SJCRH30 (cell line): ENCODE data around the gene MUC12. TPM values are rescaled to one million over a fixed set of nuclear protein-coding genes. Genes with fewer than 3 reads are reported as not detected.
"Not testable (repeated sequence)": the region's sequence is repeated elsewhere in the genome, so short reads cannot be mapped to it uniquely, and the experiment has no call there.

ENCODE experiments used
- DNase-seq, 2 experiments: peaks; one replicate each; pipeline ENCODE4 v3.0.0-alpha.2; 2015 to 2020
- H3K27ac ChIP-seq: fragments of 250-450 bp; sonication (Bioruptor Pico); 2 replicates; pipeline ENCODE4 v1.5.1; 2020; ENCODE audit warnings: mild to moderate bottlenecking, moderate library complexity
- H3K27me3 ChIP-seq: fragments of 250-450 bp; sonication (Bioruptor Pico); 2 replicates; pipeline ENCODE4 v1.5.1; 2020; ENCODE audit warnings: mild to moderate bottlenecking, moderate library complexity
- H3K36me3 ChIP-seq: fragments of 250-450 bp; sonication (Bioruptor Pico); 2 replicates; pipeline ENCODE4 v1.5.1; 2020; ENCODE audit warnings: mild to moderate bottlenecking, moderate library complexity
- H3K4me1 ChIP-seq: fragments of 250-450 bp; sonication (Bioruptor Pico); 2 replicates; pipeline ENCODE4 v1.5.1; 2020; ENCODE audit warnings: mild to moderate bottlenecking, moderate library complexity
- H3K4me3 ChIP-seq: fragments of 250-450 bp; sonication (Bioruptor Pico); 2 replicates; pipeline ENCODE4 v1.5.1; 2020; ENCODE audit warnings: mild to moderate bottlenecking, moderate library complexity
- H3K9me3 ChIP-seq: fragments of 250-450 bp; sonication (Bioruptor Pico); replicated peaks from 2 replicates; pipeline ENCODE4 v1.5.1; 2020; ENCODE audit warnings: mild to moderate bottlenecking, moderate library complexity
- total RNA-seq: library from RNA; depleted of rRNA; stranded (reverse); fragments of >200 nt; shearing (Covaris generic); gene quantifications from 2 replicates; pipeline ENCODE4 v1.2.3, GENCODE V29; 2014

Gene MUC12
- total RNA-seq, 1 experiment from 2014 or later: 1.2 TPM

DNA sequence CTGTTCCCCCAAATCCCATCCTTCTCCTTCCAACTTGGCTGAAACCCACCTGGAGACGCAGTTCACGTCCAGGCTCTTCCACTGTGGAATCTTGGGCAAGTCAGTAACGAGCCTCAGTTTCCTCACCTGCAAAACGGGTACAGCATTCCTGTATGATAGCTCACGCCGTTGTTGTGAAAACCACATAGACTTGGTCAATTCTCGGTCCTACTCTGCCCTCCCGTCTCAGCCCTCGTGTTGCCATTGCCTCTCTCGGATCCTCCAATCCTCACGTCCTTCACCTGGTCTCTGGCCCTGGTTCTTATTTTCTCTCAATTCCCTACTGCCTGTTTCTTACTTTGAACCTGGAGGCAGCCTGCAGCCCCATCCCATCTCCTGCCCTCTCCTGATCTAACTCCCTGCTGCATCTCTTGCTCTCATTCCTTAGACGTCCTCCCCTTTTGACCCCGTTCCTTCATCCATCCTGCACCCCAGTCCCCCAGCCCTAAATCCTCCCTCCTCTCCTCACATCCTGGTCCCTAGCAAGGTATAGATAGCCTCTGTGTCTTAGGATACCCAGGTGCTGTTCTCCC lies 2.0 kb upstream of the MUC12 start:
- no peak for DNase-seq
- H3K27ac ChIP-seq: no peak overlapping the region
- H3K4me1 ChIP-seq: no peaks in the 10 kb centered on the region
- peaks cover 22% of the 10 kb centered on the region for H3K27me3 ChIP-seq
- H3K9me3 ChIP-seq: no peaks in the 10 kb centered on the region
- no peak overlapping the region for H3K4me3 ChIP-seq
- H3K36me3 ChIP-seq: no peaks in the 10 kb centered on the region

GRCh38 chr7:100968031-100968430 lies 1.3 kb upstream of the MUC12 start:
- H3K4me1 ChIP-seq: no peaks in the 10 kb centered on the region
- no peaks in the 10 kb centered on the region for H3K9me3 ChIP-seq
- H3K36me3 ChIP-seq: no peaks in the 10 kb centered on the region
- no peak overlapping the region for H3K4me3 ChIP-seq
- H3K27me3 ChIP-seq: peaks cover 18% of the 10 kb centered on the region
- DNase-seq: no peak
- H3K27ac ChIP-seq: no peak overlapping the region

DNA sequence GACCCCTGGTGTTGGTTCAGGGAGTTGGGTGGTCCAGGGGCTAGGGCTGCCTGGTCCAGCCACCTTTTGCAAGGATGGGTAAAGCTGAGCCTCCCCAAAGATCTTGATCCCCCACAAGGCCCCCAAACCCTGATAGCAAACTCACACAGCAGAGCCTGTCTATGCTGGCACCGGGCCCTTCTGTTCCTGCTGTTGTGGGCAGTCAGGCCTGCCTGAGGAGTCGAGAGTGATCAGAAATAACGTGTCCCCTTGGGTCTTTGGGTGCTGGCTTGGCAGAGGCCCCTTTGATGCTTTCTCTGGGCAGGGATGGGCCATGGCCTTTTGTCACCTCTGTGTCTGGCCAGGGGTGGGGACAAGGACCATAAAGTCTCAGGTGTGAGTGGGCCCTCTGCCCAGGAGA lies 715 bp upstream of the MUC12 start:
- H3K27me3 ChIP-seq: peaks cover 18% of the 10 kb centered on the region
- no peak overlapping the region for H3K27ac ChIP-seq
- no peaks in the 10 kb centered on the region for H3K9me3 ChIP-seq
- no peak overlapping the region for H3K4me3 ChIP-seq
- no peaks in the 10 kb centered on the region for H3K36me3 ChIP-seq
- no peaks in the 10 kb centered on the region for H3K4me1 ChIP-seq
- DNase-seq: no peak

DNA sequence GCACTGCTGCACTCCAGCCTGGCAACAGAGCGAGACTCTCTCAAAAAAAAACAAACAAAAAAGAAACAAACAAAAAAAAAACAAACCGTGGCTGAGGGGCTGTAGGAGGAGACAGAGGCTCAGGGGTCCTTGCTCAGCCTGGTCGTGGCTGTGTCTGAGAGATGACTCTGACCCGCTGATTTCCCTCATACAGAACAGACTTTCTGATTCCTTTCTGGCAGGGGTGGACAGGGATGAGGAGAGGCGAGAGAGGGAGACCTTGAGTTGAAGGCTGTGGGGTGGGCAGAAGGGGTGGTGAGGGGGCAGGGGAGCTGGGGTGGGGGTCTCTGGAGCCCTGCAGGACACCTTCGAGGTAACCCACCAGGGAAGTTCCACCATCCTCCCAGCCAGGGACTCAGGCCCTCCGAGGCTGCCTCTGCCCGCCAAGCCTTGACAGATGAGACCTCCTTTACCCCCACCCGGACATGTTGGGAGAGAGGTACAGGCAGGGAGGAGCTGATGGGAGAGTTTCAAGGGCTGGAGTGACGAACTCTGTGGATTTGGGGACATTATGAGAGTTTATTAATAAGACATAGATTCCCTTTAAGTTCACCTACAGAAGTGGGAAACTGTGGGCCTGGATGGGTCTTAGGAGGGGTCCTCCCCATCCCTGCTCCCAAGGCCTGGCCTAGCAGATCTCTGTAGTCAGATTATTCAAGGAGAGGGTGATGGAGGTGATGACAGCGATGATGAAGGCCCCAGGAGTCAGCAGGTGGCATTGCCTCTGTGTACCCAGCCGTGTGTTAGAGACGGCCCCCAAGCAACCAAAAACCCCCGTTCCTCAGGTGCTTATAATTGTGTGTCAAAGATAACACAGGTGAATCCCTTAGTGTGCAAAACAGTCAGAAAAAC lies 2.0 kb downstream of the MUC12 start:
- Histone ChIP-seq H3K27ac (no peak overlapping the region), H3K4me3 (no peak overlapping the region), H3K36me3 (no peaks in the 10 kb centered on the region), H3K9me3 (peaks cover 9% of the 10 kb centered on the region), H3K27me3 (peaks cover 18% of the 10 kb centered on the region), H3K4me1 (no peaks in the 10 kb centered on the region)
- DNase-seq: no peak

DNA sequence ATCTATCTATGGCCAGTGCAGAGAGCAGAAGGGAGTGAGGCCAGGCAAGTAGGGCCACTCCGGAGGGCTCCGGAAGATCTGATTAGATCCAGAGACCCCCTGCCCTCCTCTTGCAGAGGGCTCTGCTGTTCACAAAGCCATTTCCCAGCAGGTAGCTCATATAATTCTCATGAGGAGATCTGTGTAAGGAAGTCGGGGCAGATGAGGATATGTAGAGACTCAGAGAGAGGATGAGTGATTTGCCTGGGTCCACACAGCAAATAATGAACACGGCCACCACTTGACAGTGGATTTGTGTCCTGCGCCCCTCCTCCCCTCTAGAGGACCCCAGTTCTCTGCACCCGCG lies 2.6 kb downstream of the MUC12 start:
- Histone ChIP-seq H3K4me3 (no peak overlapping the region), H3K36me3 (no peaks in the 10 kb centered on the region), H3K27ac (no peak overlapping the region), H3K27me3 (peaks cover 13% of the 10 kb centered on the region), H3K9me3 (peaks cover 9% of the 10 kb centered on the region), H3K4me1 (no peaks in the 10 kb centered on the region)
- no peak for DNase-seq

GRCh38 chr7:100974021-100974420 lies 4.7 kb downstream of the MUC12 start:
- Histone ChIP-seq H3K9me3 (peaks cover 9% of the 10 kb centered on the region), H3K4me1 (no peaks in the 10 kb centered on the region), H3K36me3 (no peaks in the 10 kb centered on the region), H3K27me3 (peaks cover 7% of the 10 kb centered on the region; the same call in 1 of the 2 replicates), H3K27ac (no peak overlapping the region), H3K4me3 (no peak overlapping the region)
- no peak for DNase-seq

- Histone ChIP-seq H3K4me1 (no peaks in the 10 kb centered on the region), H3K4me3 (no peak overlapping the region), H3K27ac (no peak overlapping the region), H3K36me3 (no peaks in the 10 kb centered on the region), H3K27me3 (no peaks in the 10 kb centered on the region), H3K9me3 (peaks cover 9% of the 10 kb centered on the region)
- no peak for DNase-seq
Measured at GRCh38 chr7:100975371-100975821, 6.0 kb downstream of the MUC12 start.

DNA sequence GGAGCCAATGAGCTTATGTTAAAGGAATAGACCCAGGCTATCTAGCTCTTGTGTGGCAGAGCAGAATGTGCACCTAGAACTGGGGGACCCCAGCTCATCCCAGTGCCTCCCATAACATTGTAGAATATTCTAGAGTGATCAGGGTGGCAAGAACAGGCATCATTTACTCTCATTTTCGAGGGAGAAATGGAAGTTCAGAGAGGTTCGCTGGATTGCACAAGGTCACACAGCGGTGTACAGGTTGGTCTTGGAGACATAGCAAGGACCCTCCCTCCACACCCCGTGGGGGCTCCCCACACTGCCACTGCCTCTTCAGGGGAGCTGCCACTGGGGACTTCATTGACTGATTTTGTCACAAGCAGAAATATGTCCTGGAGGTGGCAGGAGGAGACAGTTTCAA lies 8.9 kb downstream of the MUC12 start:
- H3K4me1 ChIP-seq: no peaks in the 10 kb centered on the region
- no peak for DNase-seq
- H3K4me3 ChIP-seq: no peak overlapping the region
- peaks cover 9% of the 10 kb centered on the region for H3K9me3 ChIP-seq
- no peaks in the 10 kb centered on the region for H3K27me3 ChIP-seq
- H3K27ac ChIP-seq: no peak overlapping the region
- H3K36me3 ChIP-seq: no peaks in the 10 kb centered on the region

GRCh38 chr7:100983451-100984187 lies 14.3 kb downstream of the MUC12 start:
- H3K4me3 ChIP-seq: no peak overlapping the region
- H3K27ac ChIP-seq: no peak overlapping the region
- H3K9me3 ChIP-seq: no peaks in the 10 kb centered on the region
- no peak for DNase-seq
- H3K36me3 ChIP-seq: no peaks in the 10 kb centered on the region
- 0 out of 2 replicates have a peak, but pooled peaks cover 4% of the 10 kb centered on the region for H3K27me3 ChIP-seq
- no peaks in the 10 kb centered on the region for H3K4me1 ChIP-seq

DNA sequence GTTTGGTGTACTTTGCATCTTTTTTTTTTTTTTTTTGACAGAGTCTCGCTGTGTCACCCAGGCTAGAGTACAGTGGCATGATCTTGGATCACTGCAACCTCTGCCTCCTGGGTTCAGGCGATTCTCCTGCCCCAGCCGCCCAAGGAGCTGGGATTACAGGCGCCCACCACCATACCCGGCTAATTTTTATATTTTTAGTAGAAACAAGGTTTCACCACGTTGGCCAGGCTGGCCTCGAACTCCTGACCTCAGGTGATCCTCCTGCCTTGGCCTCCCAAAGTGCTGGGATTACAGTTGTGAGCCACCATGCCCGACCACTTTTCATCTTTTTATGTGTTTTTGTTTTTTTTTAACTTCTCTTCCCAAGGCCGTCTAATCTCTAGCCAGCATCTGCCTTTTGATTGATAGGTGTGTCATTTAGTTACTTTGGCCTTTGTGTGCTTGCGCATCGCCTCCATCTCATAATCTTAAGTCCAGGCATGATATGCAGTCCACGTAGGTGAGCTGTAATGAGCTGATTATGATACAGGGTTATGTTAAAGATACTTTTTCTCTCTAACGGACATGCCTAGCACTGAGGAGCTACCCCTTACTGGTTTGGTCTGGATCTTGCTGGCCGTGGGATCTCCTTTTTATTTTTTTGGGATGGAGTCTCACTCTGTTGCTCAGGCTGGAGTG lies 15.0 kb downstream of the MUC12 start:
- not testable (repeated sequence) for H3K4me3 ChIP-seq, H3K27ac ChIP-seq, H3K4me1 ChIP-seq, H3K36me3 ChIP-seq, DNase-seq, H3K27me3 ChIP-seq, H3K9me3 ChIP-seq

DNA sequence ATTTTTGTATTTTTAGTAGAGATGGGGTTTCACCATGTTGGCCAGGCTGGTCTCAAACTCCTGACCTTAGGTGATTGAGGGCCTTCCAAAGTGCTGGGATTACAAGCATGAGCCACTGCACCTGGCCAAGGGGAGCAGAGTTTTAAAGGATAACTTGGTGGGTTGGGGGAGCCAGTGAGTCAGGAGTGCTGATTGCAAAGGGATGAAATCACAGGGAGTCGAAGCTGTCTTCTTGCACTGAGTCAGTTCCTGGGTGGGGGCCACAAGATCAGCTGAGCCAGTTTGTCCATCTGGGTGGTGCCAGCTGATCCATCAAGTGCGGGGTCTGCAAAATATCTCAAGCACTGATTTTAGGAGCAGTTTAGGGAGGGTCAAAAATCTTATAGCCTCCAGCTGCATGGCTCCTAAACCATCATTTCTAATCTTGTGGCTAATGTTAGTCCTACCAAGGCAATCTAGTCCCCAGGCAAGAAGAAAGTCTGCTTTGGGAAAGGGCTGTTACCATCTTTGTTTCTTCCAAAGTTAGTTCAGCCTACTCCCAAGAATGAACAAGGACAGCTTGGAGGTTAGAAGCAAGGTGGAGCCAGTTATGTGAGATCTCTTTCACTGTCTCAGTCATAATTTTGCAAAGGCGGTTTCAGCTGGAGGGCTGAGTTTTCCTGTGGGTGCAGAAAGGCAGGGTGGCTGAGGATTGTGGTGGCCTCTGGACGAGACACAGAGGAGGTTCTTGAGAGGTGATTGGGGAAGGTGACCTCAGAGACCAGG lies 15.8 kb downstream of the MUC12 start:
- not testable (repeated sequence) for H3K27ac ChIP-seq, DNase-seq

GRCh38 chr7:100991631-100992030 lies 22.3 kb downstream of the MUC12 start:
- no peak overlapping the region for H3K27ac ChIP-seq
- H3K9me3 ChIP-seq: no peaks in the 10 kb centered on the region
- H3K27me3 ChIP-seq: no peaks in the 10 kb centered on the region
- DNase-seq: no peak
- no peak overlapping the region for H3K4me3 ChIP-seq
- no peaks in the 10 kb centered on the region for H3K4me1 ChIP-seq
- H3K36me3 ChIP-seq: no peaks in the 10 kb centered on the region

More for the DNA sequence above, 15.8 kb downstream of the MUC12 start:
- not testable (repeated sequence) for H3K9me3 ChIP-seq, H3K27me3 ChIP-seq, H3K36me3 ChIP-seq, H3K4me3 ChIP-seq, H3K4me1 ChIP-seq

- not testable (repeated sequence) for H3K27me3 ChIP-seq, H3K27ac ChIP-seq, H3K36me3 ChIP-seq, H3K4me1 ChIP-seq, DNase-seq, H3K9me3 ChIP-seq, H3K4me3 ChIP-seq
Measured at GRCh38 chr7:100992280-100992679, 22.9 kb downstream of the MUC12 start.

DNA sequence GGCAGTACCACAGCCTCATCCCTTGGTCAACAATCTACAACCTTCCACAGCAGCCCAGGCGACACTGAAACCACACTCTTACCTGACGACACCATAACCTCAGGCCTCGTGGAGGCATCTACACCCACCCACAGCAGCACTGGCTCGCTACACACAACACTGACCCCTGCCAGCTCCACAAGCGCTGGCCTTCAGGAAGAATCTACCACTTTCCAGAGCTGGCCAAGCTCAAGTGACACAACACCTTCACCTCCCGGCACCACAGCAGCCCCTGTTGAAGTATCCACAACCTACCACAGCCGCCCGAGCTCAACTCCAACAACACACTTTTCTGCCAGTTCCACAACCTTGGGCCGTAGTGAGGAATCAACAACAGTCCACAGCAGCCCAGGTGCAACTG lies 25.3 kb downstream of the MUC12 start:
- not testable (repeated sequence) for DNase-seq, H3K9me3 ChIP-seq, H3K36me3 ChIP-seq, H3K27ac ChIP-seq, H3K4me1 ChIP-seq, H3K27me3 ChIP-seq, H3K4me3 ChIP-seq
